GM10248 (cell line): Measurements from ENCODE around the gene MAP2K6.

ENCODE experiments used
- CTCF ChIA-PET: fragments of 300-600 bp; sonication (Branson Sonifier 250); formaldehyde crosslinking; extraction: SDS; loops from one replicate; lab custom pipeline; 2021; ENCODE audit warnings: antibody characterized with exemption; lab: Yijun Ruan, JAX
- POLR2A ChIA-PET: fragments of 350-650 bp; sonication (Branson Sonifier 250); formaldehyde crosslinking; extraction: SDS; loops from one replicate; lab custom pipeline; 2020; ENCODE audit warnings: antibody characterized with exemption; lab: Yijun Ruan, JAX
- DNase-seq: peaks from one replicate; pipeline ENCODE4 v3.0.0; 2012; ENCODE audit errors: extremely low spot score
- TF ChIP-seq, protein P1 (sequence below): IDR thresholded peaks from 2 replicates; pipeline ENCODE4 v1.5.1; 2012; ENCODE audit warnings: mild to moderate bottlenecking, low read depth; ENCODE audit errors: extremely low read depth, missing control alignments, control extremely low read depth

Gene MAP2K6

DNA sequence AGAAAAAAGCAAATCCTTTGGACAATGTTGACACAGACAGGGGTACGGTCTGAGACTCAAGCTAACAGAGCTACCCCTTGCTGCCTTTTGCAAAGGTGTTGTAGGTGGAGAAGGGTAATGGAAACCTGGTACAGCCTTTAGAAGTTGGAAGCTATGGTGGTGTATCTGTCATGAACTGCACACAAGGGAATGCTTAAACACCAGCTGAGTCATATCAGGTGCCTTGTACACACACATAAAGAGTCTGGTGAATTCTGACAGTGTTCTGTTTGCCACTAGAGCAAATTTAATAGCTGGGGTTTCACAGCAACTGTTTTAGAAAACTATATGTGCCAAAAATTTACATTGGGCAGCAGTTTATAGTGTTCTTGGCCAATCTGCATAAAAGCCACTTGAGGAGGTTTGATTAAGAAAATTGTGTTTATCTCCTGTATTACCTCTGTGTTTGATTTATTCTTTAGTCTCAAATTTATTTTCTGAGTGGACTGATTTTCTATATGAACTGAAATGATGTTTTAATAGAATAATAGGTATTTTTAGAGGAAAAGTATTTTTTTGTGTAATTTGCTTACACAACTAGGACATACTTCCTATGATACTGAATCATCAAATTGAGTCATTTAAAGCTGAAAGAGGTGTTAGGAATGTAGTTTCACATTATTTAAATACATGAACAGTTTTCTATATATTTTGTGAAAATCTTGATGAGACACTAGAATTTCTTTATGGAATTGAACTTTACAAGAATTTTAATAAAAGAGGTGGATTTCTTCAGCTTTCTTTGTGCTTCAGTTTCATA is 136.9 kb downstream of the MAP2K6 start:
- DNase-seq = no peak
- ChIA-PET POLR2A (no interaction called here), CTCF (interaction anchor here (1.3 to 3.0 kb wide), 7 partner anchors 10 to 461 kb away, joined by 3 to 16 read pairs (median 3); no protein-coding TSS in a partner anchor)
- TF ChIP-seq, protein P1, sequence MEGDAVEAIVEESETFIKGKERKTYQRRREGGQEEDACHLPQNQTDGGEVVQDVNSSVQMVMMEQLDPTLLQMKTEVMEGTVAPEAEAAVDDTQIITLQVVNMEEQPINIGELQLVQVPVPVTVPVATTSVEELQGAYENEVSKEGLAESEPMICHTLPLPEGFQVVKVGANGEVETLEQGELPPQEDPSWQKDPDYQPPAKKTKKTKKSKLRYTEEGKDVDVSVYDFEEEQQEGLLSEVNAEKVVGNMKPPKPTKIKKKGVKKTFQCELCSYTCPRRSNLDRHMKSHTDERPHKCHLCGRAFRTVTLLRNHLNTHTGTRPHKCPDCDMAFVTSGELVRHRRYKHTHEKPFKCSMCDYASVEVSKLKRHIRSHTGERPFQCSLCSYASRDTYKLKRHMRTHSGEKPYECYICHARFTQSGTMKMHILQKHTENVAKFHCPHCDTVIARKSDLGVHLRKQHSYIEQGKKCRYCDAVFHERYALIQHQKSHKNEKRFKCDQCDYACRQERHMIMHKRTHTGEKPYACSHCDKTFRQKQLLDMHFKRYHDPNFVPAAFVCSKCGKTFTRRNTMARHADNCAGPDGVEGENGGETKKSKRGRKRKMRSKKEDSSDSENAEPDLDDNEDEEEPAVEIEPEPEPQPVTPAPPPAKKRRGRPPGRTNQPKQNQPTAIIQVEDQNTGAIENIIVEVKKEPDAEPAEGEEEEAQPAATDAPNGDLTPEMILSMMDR = no peak

DNA sequence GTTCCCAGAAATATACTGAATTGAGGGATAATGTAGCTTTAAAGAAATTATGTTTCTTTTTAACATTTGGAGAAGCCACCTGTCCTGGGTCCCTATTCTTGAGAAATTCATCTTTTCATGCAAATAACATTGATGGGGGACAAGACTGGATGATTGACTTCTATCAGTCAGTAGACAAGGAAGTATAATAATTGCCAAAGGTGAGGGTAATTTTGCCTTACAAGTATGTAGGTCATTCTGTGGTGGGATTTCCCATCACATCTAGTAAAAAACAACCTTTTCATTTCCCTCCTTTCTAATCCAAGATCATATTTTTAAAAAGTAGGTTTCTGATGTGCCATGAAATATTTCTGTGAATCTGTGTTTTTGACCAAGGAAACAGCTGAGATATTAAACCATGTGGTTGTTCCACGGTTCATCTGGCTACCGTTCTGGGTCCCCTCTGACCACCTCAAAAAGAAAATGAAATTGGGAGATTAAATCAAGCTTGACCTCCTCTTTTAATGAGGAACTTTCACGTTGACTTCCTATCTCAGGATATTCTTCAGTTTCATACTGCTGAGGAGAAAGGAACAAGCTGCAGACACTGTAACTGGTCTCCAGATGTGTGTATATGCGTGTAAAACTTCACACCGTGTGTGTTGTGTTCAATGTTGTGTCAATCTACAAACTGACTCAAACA is 138.6 kb downstream of the MAP2K6 start:
- DNase-seq = no peak
- ChIA-PET POLR2A (interaction anchor here (0.6 kb wide), 1 partner anchor 258 kb away, joined by 5 read pairs; no protein-coding TSS in a partner anchor), CTCF (interaction anchor here (1.1 to 3.0 kb wide), 3 partner anchors 55 to 591 kb away, joined by 3 to 16 read pairs (median 3); no protein-coding TSS in a partner anchor)
- TF ChIP-seq, protein P1 = no peak

DNA sequence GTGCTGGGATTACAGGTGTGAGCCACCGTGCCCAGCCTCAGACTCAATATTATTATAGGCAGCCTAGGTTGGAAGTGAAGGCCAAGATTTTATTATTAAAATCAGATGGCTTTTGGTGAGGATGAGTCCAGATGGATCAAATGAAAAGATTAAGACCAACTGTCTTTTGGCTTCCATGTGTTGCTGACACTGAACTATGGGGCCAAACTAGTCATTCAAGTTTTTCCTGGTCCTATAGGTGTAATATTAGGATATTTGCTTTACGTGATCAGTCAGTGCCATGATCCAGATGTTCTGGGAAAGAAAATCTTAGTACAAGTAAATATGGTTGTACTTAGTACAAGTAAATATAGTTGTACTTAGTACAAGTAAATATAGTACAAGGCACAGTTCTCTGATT is 140.6 kb downstream of the MAP2K6 start:
- ChIA-PET POLR2A (no interaction called here), CTCF (interaction anchor here (1.6 to 1.8 kb wide), 2 partner anchors 15 kb away, joined by 5 read pairs; no protein-coding TSS in a partner anchor)
- TF ChIP-seq, protein P1 = no peak
- DNase-seq = no peak

DNA sequence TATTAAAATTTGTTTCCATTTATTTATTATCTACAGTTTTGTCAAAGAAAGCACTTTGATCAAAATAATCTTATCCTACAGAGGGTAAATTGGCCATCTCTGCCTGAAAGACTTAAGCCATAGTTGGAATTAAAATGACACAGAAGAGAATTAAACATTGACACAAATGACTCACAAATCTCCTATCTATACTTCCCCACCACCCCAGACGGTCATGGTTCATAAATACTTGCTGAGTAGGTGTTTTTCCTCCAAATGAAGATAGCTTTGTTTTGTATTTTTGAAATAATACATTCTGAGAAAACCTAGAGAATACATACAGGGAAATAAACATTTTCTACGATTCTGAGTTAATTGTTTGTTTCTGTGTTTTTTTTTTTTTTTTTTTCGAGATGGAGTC is 142.8 kb downstream of the MAP2K6 start:
- ChIA-PET POLR2A (no interaction called here), CTCF (interaction anchor here (1.2 to 5.0 kb wide), 3 partner anchors 12 to 50 kb away, joined by 3 to 36 read pairs (median 3); no protein-coding TSS in a partner anchor)
- TF ChIP-seq, protein P1 = no peak
- DNase-seq = no peak

DNA sequence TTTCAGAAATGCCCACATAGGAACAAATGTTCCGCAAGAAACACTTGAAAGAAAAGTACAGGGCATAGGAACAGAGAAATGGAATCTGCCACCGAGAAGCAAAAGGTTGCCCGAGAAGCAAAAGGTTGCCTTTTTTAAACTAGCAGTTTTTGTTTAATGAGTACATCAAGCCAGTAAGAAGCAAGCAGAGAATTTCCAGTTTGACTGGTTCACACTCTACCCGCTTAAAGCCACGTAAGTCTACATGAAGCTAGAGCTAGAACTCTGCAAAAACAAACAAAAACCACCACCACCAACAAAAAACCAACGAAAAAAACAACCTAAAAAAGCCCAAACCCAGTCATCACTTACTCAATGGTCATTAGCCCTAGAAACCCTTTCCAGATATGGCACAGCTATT is 144.3 kb downstream of the MAP2K6 start:
- CTCF ChIA-PET = interaction anchor here (1.1 to 5.0 kb wide), 4 partner anchors 9 to 49 kb away, joined by 3 to 36 read pairs (median 3); no protein-coding TSS in a partner anchor
- no peak for DNase-seq
- POLR2A ChIA-PET = no interaction called here
- TF ChIP-seq, protein P1 = no peak

DNA sequence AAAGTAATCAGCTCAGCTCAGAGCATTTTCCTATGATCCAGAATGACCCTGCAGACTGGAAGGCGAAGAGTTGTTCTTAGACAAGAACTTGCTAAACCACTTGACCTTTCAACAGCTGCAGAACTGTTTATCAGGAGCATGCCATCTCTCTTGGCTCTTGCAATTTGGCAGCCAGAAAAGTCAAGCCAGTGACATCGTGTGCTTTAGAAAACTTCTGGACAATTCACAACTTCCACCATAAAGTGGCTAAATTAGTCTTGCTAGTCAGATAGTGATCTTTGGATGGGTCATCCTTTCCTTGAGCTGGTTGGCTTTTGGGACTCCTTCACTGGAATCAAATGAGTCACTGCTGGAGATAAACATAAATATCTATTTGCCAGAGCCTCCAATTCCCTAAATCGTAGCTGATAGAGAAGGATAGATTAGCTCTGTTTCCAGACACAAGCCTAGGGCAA is 146.5 kb downstream of the MAP2K6 start:
- POLR2A ChIA-PET = no interaction called here
- no peak for DNase-seq
- CTCF ChIA-PET = interaction anchor here (0.6 to 5.0 kb wide), 7 partner anchors 9 to 47 kb away, joined by 3 to 36 read pairs (median 4); no protein-coding TSS in a partner anchor
- TF ChIP-seq, protein P1 = no peak
